Heart left ventricle (tissue), 16 donors: ENCODE measurements around the gene PTPRM. TPM values are rescaled to one million over a fixed set of nuclear protein-coding genes. Genes with fewer than 3 reads are reported as not detected.

Experiments used
- ATAC-seq, 4 donors: fragments of 200-7000 bp; cut with Tn5 transposase; one replicate each; pipeline ENCODE4 v1.9.1; 2020 to 2022; ENCODE audit warnings: moderate library complexity in 4 of 4, mild to moderate bottlenecking in 3 of 4, moderate number of reproducible peaks in 1 of 4
- DNase-seq, 5 donors: peaks; one replicate each; pipeline ENCODE4 v3.0.0-alpha.2; 2020
- H3K27ac ChIP-seq, 12 donors: fragments of 200-600 bp; sonication (generic) in 4 of 12; one replicate each; pipeline versions ENCODE4 v1.5.0 to v1.8.0; 2016 to 2022; ENCODE audit warnings: mild to moderate bottlenecking in 2 of 12
- H3K27me3 ChIP-seq, 9 donors: fragments of 200-600 bp; sonication (generic) in 2 of 9; one replicate each; pipeline versions ENCODE4 v1.5.1 to v1.8.0; 2016 to 2022; ENCODE audit warnings: mild to moderate bottlenecking in 3 of 9
- H3K36me3 ChIP-seq, 9 donors: fragments of 200-600 bp; sonication (generic) in 2 of 9; one replicate each; pipeline versions ENCODE4 v1.5.0 to v1.8.0; 2018 to 2022; ENCODE audit warnings: mild to moderate bottlenecking in 2 of 9
- H3K4me1 ChIP-seq, 12 donors: fragments of 200-600 bp; sonication (generic) in 4 of 12; one replicate each; pipeline versions ENCODE4 v1.5.0 to v1.8.0; 2016 to 2022; ENCODE audit warnings: mild to moderate bottlenecking in 3 of 12
- H3K4me3 ChIP-seq, 12 donors: fragments of 200-600 bp; sonication (generic) in 4 of 12; one replicate each; pipeline versions ENCODE4 v1.5.0 to v1.8.0; 2017 to 2022; ENCODE audit warnings: mild to moderate bottlenecking in 9 of 12, moderate library complexity in 4 of 12
- H3K9me3 ChIP-seq, 12 donors: fragments of 200-600 bp; sonication (generic) in 4 of 12; one replicate each; pipeline versions ENCODE4 v1.5.0 to v1.8.0; 2016 to 2022; ENCODE audit warnings: mild to moderate bottlenecking in 1 of 12
- CTCF ChIP-seq, 12 donors: fragments of 200-600 bp; sonication (generic) in 4 of 12; IDR thresholded peaks; one replicate each; pipeline versions ENCODE4 v1.5.0 to v1.8.0; 2018 to 2022; ENCODE audit warnings: antibody characterized with exemption in 12 of 12, mild to moderate bottlenecking in 5 of 12
- POLR2A ChIP-seq, 2 donors: fragments of 450-650 bp; IDR thresholded peaks; one replicate each; pipeline ENCODE4 v1.6.1; 2017; ENCODE audit warnings: antibody characterized with exemption in 2 of 2, mild to moderate bottlenecking in 2 of 2, moderate library complexity in 2 of 2
- WGBS, 4 donors: extraction: QIAGEN DNeasy Blood & Tissue Kit in 2 of 4; methylation state at CpG; one replicate each; pipeline versions ENCODE4 v1.1.5 to v1.1.7; 2013 to 2018; 5-methylcytosine and 5-hydroxymethylcytosine counted together
- intact Hi-C, 10 donors: fragments of 100-400 bp; cut with DNase I; formaldehyde crosslinking; loops; one replicate each; pipeline versions ENCODE4 v1.11.1 to v1.14.2; 2022
- polyA plus RNA-seq, 2 donors: library from polyadenylated mRNA; stranded (reverse); fragments of 200-250 nt; gene quantifications; one replicate each; pipeline ENCODE4 v1.2.3, GENCODE V29; 2013
- total RNA-seq, 9 donors: library from RNA; depleted of rRNA in 2 of 9; stranded (reverse); fragments of >200 nt in 2 of 9; fragmentation: NEBNext Ultra II Directional in 3 of 9; extraction: Animal tissue kit (Norgen Biotek cat#: 25700) in 3 of 9; gene quantifications; one replicate each; pipeline versions ENCODE4 v1.1.0 to v1.2.4, GENCODE V29; 2016 to 2023
- donor health status: ischemic (EF 13 %, LVEDD 7.1; RV severe dilation, severe dysfunction).
- donor health status: healthy with polysubstance abuse.
- donor health status: DM: no; HTN: yes; CAD: no.
- donor health status: DM: no; HTN: no; CAD: no.
- donor health status: ischemic (EF 25% LVEDD 6.9; RV normal size, moderate dysfunction).
- donor health status: ischemic (EF 25% LVEDD 5.7; RV mildly dilated, moderate dysfunction).
- donor health status: healthy.
- donor health status: DM: yes; HTN: yes; CAD: no.
- donor health status: ischemic (EF 35%, LVEDD 5.7; RV mildly dilated, moderate dysfunction).
- donor health status: nonischemic (EF 11% LVEDD 7.7; RV severe dilation, severe dysfunction).
- donor health status: DM: yes; HTN: yes; CAD: no.
- donor health status: PGD.
- donor health status: ischemic (EF 29% LVEDD 5.4; RV normal size, mild dysfunction).
- donor health status: nonischemic (EF 23%, LVEDD 6.1; RV moderate dilation, normal function).

PTPRM gene
- total and polyA plus RNA-seq, 11 donors, result 93.8 to 186 (median 123) TPM

GRCh38 chr18:8169722-8170121, 602.6 kb downstream of the PTPRM start:
- DNase-seq (no peak), ATAC-seq (no peak)
- no peak overlapping the region for H3K4me3 ChIP-seq
- H3K36me3 ChIP-seq, result no peaks in the 10 kb centered on the region
- intact Hi-C loops, result no loop called here
- no peak for TF ChIP-seq CTCF (IDR thresholded peaks at IDR 0.05)
- no peak for TF ChIP-seq POLR2A (IDR thresholded peaks at IDR 0.05)
- peaks cover 0 to 20% (median 2%) of the 10 kb centered on the region in 12 donors for H3K4me1 ChIP-seq
- H3K9me3 ChIP-seq, result no peaks in the 10 kb centered on the region
- no peak overlapping the region for H3K27ac ChIP-seq
- H3K27me3 ChIP-seq, result no peaks in the 10 kb centered on the region
- 89 to 97% (median 93%) methylated on average over 1 of the region's 1 CpG for WGBS, 4 donors

- H3K27ac ChIP-seq, result no peak overlapping the region
- no peak overlapping the region for H3K4me3 ChIP-seq
- 78 to 88% (median 87%) methylated on average over 2 of the region's 2 CpGs for WGBS, 4 donors
- H3K9me3 ChIP-seq, result no peaks in the 10 kb centered on the region
- ATAC-seq (no peak), DNase-seq (no peak)
- no peaks in the 10 kb centered on the region for H3K36me3 ChIP-seq
- TF ChIP-seq CTCF (IDR thresholded peaks at IDR 0.05), result no peak
- TF ChIP-seq POLR2A (IDR thresholded peaks at IDR 0.05), result no peak
- H3K27me3 ChIP-seq, result no peaks in the 10 kb centered on the region
- intact Hi-C loops, result no loop called here
- peaks cover 4 to 43% (median 30%) of the 10 kb centered on the region in 12 donors for H3K4me1 ChIP-seq
Measured at GRCh38 chr18:8174771-8175170, 607.7 kb downstream of the PTPRM start.

GRCh38 chr18:8175501-8176061, 608.5 kb downstream of the PTPRM start:
- Histone ChIP-seq H3K4me1 (peaks cover 4 to 40% (median 30%) of the 10 kb centered on the region in 12 donors), H3K9me3 (no peaks in the 10 kb centered on the region), H3K27ac (peak overlapping the region in 7 of 12 donors; percentile 12 to 58 (median 31)), H3K4me3 (no peak overlapping the region), H3K27me3 (no peaks in the 10 kb centered on the region), H3K36me3 (no peaks in the 10 kb centered on the region)
- WGBS, 4 donors, result 79 to 90% (median 85%) methylated on average over 7 of the region's 7 CpGs
- intact Hi-C loops, result loop anchor here in 1 of 10 donors (2.0 kb wide), 1 partner anchor 37 kb away; no protein-coding TSS in a partner anchor
- TF ChIP-seq POLR2A (IDR thresholded peaks at IDR 0.05), result no peak
- TF ChIP-seq CTCF (IDR thresholded peaks at IDR 0.05), result no peak
- no peak for DNase-seq
- ATAC-seq, result no peak

- TF ChIP-seq CTCF (IDR thresholded peaks at IDR 0.05), result no peak
- TF ChIP-seq POLR2A (IDR thresholded peaks at IDR 0.05), result no peak
- Histone ChIP-seq H3K4me1 (peaks cover 4 to 40% (median 30%) of the 10 kb centered on the region in 12 donors), H3K27me3 (no peaks in the 10 kb centered on the region), H3K9me3 (no peaks in the 10 kb centered on the region), H3K4me3 (no peak overlapping the region), H3K36me3 (no peaks in the 10 kb centered on the region), H3K27ac (peak overlapping the region in 11 of 12 donors; percentile 12 to 58 (median 38))
- peak; percentile 23 to 51 (median 36) for ATAC-seq
- intact Hi-C loops, result loop anchor here in 1 of 10 donors (2.0 kb wide), 1 partner anchor 37 kb away; no protein-coding TSS in a partner anchor
- WGBS, 4 donors, result 13 to 26% (median 14%) methylated on average over 3 of the region's 3 CpGs
- DNase-seq, result no peak
Measured at GRCh38 chr18:8176109-8176508, 609.0 kb downstream of the PTPRM start.
